Measurements from ENCODE around the gene TAL1. TPM values are rescaled to one million over a fixed set of nuclear protein-coding genes. Genes with fewer than 3 reads are reported as not detected.

The TAL1 gene
- polyA plus RNA-seq, 1 of the 3 experiments (the other 2 are of a cell fraction): not detected

DNA sequence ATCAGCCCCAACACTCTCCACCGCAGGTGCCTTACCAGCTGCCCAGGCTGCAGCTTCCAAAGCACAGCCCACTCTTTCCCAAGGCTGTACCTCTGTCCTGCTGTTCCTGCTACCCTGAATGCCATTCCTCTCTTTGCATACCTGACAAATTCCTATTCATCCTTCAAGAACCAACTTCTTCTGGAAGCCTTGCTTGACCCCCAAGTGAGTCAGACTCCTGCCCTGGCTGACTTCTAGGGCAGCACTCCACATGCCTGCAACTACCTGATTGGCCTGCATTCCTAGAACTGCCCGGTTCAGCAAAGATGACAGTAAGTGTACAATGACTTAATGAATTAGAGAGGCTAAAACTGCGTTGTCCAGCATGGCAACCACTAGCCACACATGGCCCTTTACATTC lies 21.4 kb downstream of the TAL1 start:
- WGBS (ENCODE audit: low lambda C conversion rate): 57% methylated on average over 3 of the region's 3 CpGs
- no peak for DNase-seq
- no peaks in the 10 kb centered on the region for H3K9me2 ChIP-seq
- H3K9ac ChIP-seq: no peak overlapping the region
- no peaks in the 10 kb centered on the region; the same call in 1 of the 2 replicates for H3K27me3 ChIP-seq (ENCODE audit: insufficient read depth)
- CTCF ChIA-PET: interaction anchor here (0.8 to 1.8 kb wide), 3 partner anchors 18 to 52 kb away, joined by 5 to 8 read pairs (median 7); no protein-coding TSS in a partner anchor
- no peak overlapping the region for H2AFZ ChIP-seq (ENCODE audit: low read depth)
- no peak for TF ChIP-seq FOSL2 (IDR thresholded peaks at IDR 0.05; ENCODE audit: borderline replicate concordance, low read depth)
- TF ChIP-seq CTCF (IDR thresholded peaks at IDR 0.05): no peak
- TF ChIP-seq SMC3 (IDR thresholded peaks at IDR 0.05; ENCODE audit: low read depth, low read length): no peak
- no peak for TF ChIP-seq TEAD4 (IDR thresholded peaks at IDR 0.05; ENCODE audit: borderline replicate concordance, insufficient read depth)
- no peak for TF ChIP-seq EZH2phosphoT487 (IDR thresholded peaks at IDR 0.05; ENCODE audit: borderline replicate concordance, low read depth)
- TF ChIP-seq MXI1 (IDR thresholded peaks at IDR 0.05; ENCODE audit: low read depth, low read length): no peak
- no peak for TF ChIP-seq NRF1 (IDR thresholded peaks at IDR 0.05; ENCODE audit: low read depth, low read length)
- no peak for TF ChIP-seq FOXJ3 (CRISPR knock-in tag; IDR thresholded peaks at IDR 0.05)
- no peak for TF ChIP-seq RFX5 (IDR thresholded peaks at IDR 0.05; ENCODE audit: low read length)
- H3K79me2 ChIP-seq (ENCODE audit: insufficient read depth): no peaks in the 10 kb centered on the region
- H3K4me1 ChIP-seq (ENCODE audit: control insufficient read depth in 1 of 2, insufficient read depth in 2 of 2, low read depth in 1 of 2, low read length in 1 of 2): no peaks in the 10 kb centered on the region
- no peak overlapping the region for H3K4me2 ChIP-seq
- H3K27ac ChIP-seq (ENCODE audit: low read depth in 2 of 2, low read length in 1 of 2): no peak overlapping the region
- H3F3A ChIP-seq (replicated peaks; ENCODE audit: insufficient read depth): no peaks in the 10 kb centered on the region
- no peaks in the 10 kb centered on the region for H4K20me1 ChIP-seq (ENCODE audit: insufficient read depth)
- H3K36me3 ChIP-seq (replicated peaks in 1 of 2; ENCODE audit: control insufficient read depth in 1 of 2, insufficient read depth in 2 of 2, low read length in 1 of 2): no peaks in the 10 kb centered on the region
- no peak overlapping the region for H3K4me3 ChIP-seq (ENCODE audit: low read depth in 2 of 2, low read length in 1 of 2)
- POLR2A ChIA-PET: no interaction called here
- no peaks in the 10 kb centered on the region for H3K9me3 ChIP-seq

DNA sequence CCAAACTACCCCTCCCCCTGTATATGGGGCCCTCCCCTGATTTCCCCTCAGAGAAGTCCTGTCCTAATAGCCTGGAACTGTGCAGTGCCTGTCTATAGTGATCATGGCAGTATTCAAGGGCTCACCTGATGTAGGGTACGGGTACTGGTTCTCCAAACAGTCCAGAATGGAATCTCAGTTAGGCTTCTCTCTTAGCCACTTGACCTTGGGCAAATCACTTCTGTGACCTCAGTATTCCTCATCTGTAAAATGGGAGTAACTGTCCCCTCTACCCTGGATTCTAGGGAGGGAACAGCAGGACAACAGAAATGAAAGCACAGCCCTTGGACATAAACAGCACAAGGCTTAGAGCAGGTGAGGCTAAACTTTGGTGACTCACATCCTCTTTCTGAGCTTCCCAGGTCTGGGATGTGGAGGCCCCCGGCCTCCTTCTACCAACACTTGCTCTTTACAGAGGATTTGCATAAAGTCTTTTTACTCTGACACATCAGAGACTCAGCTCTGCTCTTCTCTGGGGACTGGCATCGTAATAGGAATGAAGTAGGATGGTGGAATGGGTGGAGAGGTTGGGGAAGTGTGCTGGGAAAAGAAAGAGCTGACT lies 22.2 kb downstream of the TAL1 start:
- no peak overlapping the region for H3K27ac ChIP-seq (ENCODE audit: low read depth in 2 of 2, low read length in 1 of 2)
- H3K36me3 ChIP-seq (replicated peaks in 1 of 2; ENCODE audit: control insufficient read depth in 1 of 2, insufficient read depth in 2 of 2, low read length in 1 of 2): no peaks in the 10 kb centered on the region
- no peak overlapping the region for H2AFZ ChIP-seq (ENCODE audit: low read depth)
- H3F3A ChIP-seq (replicated peaks; ENCODE audit: insufficient read depth): no peaks in the 10 kb centered on the region
- POLR2A ChIA-PET: no interaction called here
- CTCF ChIA-PET: interaction anchor here (0.8 to 1.8 kb wide), 4 partner anchors 17 to 179 kb away, joined by 3 to 8 read pairs (median 6); no protein-coding TSS in a partner anchor
- H3K9ac ChIP-seq: no peak overlapping the region
- no peaks in the 10 kb centered on the region for H3K9me2 ChIP-seq
- H3K9me3 ChIP-seq: no peaks in the 10 kb centered on the region
- no peaks in the 10 kb centered on the region for H3K4me1 ChIP-seq (ENCODE audit: control insufficient read depth in 1 of 2, insufficient read depth in 2 of 2, low read depth in 1 of 2, low read length in 1 of 2)
- no peaks in the 10 kb centered on the region for H4K20me1 ChIP-seq (ENCODE audit: insufficient read depth)
- H3K27me3 ChIP-seq (ENCODE audit: insufficient read depth): peaks cover 1% of the 10 kb centered on the region; the same call in 1 of the 2 replicates
- WGBS (ENCODE audit: low lambda C conversion rate): 23% methylated on average over 3 of the region's 3 CpGs
- DNase-seq: no peak
- no peak overlapping the region for H3K4me3 ChIP-seq (ENCODE audit: low read depth in 2 of 2, low read length in 1 of 2)
- TF ChIP-seq RFX5 (IDR thresholded peaks at IDR 0.05; ENCODE audit: low read length): no peak
- TF ChIP-seq, protein P1, sequence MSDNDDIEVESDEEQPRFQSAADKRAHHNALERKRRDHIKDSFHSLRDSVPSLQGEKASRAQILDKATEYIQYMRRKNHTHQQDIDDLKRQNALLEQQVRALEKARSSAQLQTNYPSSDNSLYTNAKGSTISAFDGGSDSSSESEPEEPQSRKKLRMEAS (IDR thresholded peaks at IDR 0.05; ENCODE audit: low read depth): no peak
- TF ChIP-seq EP300 (IDR thresholded peaks at IDR 0.05; ENCODE audit: borderline replicate concordance in 1 of 2, low read depth in 1 of 2, low read length in 1 of 2): no peak
- TF ChIP-seq, protein P2, sequence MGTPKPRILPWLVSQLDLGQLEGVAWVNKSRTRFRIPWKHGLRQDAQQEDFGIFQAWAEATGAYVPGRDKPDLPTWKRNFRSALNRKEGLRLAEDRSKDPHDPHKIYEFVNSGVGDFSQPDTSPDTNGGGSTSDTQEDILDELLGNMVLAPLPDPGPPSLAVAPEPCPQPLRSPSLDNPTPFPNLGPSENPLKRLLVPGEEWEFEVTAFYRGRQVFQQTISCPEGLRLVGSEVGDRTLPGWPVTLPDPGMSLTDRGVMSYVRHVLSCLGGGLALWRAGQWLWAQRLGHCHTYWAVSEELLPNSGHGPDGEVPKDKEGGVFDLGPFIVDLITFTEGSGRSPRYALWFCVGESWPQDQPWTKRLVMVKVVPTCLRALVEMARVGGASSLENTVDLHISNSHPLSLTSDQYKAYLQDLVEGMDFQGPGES (IDR thresholded peaks at IDR 0.05; ENCODE audit: low read depth, low read length): no peak
- TF ChIP-seq TAF1 (IDR thresholded peaks at IDR 0.05; ENCODE audit: borderline replicate concordance, low read depth, low read length): no peak
- no peak for TF ChIP-seq FOXM1 (IDR thresholded peaks at IDR 0.05; ENCODE audit: low read depth)
- TF ChIP-seq PBX3 (IDR thresholded peaks at IDR 0.05): no peak
- no peak for TF ChIP-seq YY1 (IDR thresholded peaks at IDR 0.05; ENCODE audit: low read depth)
- TF ChIP-seq TCF12 (IDR thresholded peaks at IDR 0.05): no peak
- TF ChIP-seq MXI1 (IDR thresholded peaks at IDR 0.05; ENCODE audit: low read depth, low read length): no peak
- TF ChIP-seq SMC3 (IDR thresholded peaks at IDR 0.05; ENCODE audit: low read depth, low read length): no peak
- no peak for TF ChIP-seq TEAD4 (IDR thresholded peaks at IDR 0.05; ENCODE audit: borderline replicate concordance, insufficient read depth)
- TF ChIP-seq SIN3A (IDR thresholded peaks at IDR 0.05; ENCODE audit: borderline replicate concordance, low read depth, low read length): no peak
- no peak for TF ChIP-seq FOXJ3 (CRISPR knock-in tag; IDR thresholded peaks at IDR 0.05)
- TF ChIP-seq RAD21 (IDR thresholded peaks at IDR 0.05; ENCODE audit: low read length): no peak
- H3K4me2 ChIP-seq: no peak overlapping the region
- no peaks in the 10 kb centered on the region for H3K79me2 ChIP-seq (ENCODE audit: insufficient read depth)

All from SK-N-SH (cell line).